GM12878 (cell line): Measurements from ENCODE around the gene SEMA4F. TPM values are rescaled to one million over a fixed set of nuclear protein-coding genes. Genes with fewer than 3 reads are reported as not detected.

ENCODE experiments used
- ATAC-seq: fragments of 200-7000 bp; cut with Tn5 transposase; 3 replicates; pipeline ENCODE4 v1.9.1; 2020; ENCODE audit warnings: mild to moderate bottlenecking, moderate library complexity
- BruUV-seq: library from RNA; stranded (reverse); fragments of 400-500 nt; replicated peaks from 2 replicates; lab custom pipeline; 2021; lab: Mats Ljungman, UMichigan
- CTCF ChIA-PET: fragments of 300-600 bp; sonication (Branson Sonifier 250); formaldehyde crosslinking; extraction: SDS; loops from one replicate; lab custom pipeline; 2021; ENCODE audit warnings: inconsistent platforms; lab: Yijun Ruan, JAX
- POLR2A ChIA-PET: fragments of 350-600 bp; formaldehyde crosslinking; extraction: SDS; loops from one replicate; lab custom pipeline; 2021; ENCODE audit warnings: inconsistent platforms; lab: Charles Lee
- RAD21 ChIA-PET: fragments of 300-600 bp; sonication (Branson Sonifier 250); formaldehyde crosslinking; loops from one replicate; lab custom pipeline; 2023; ENCODE audit warnings: antibody characterized with exemption; ENCODE audit not compliant: unreplicated experiment; lab: Charles Lee
- SMC1A ChIA-PET: fragments of 300-600 bp; sonication (Branson Sonifier 250); formaldehyde crosslinking; loops from one replicate; lab custom pipeline; 2023; ENCODE audit not compliant: unreplicated experiment, uncharacterized antibody; lab: Charles Lee
- DNase-seq: peaks from one replicate; pipeline ENCODE4 v3.0.0-alpha.2; 2011; ENCODE audit warnings: low read depth, low spot score
- FAIRE-seq: peaks from 3 replicates; lab custom pipeline; 2011; peaks lifted over from hg19 to GRCh38; lab: Jason Lieb, UNC
- H2AFZ ChIP-seq: 2 replicates; pipeline ENCODE4 v1.6.0; 2011; ENCODE audit warnings: low read depth, low read length, control low read depth; ENCODE audit not compliant: control insufficient read depth
- H3K27ac ChIP-seq: 2 replicates; pipeline ENCODE4 v1.5.1; 2011; ENCODE audit warnings: control low read depth; ENCODE audit not compliant: control insufficient read depth, insufficient read depth
- H3K27me3 ChIP-seq, 2 experiments: replicated peaks in 1 of 2; 2 replicates each; pipeline versions ENCODE4 v1.6.0 to v1.6.1; 2011; ENCODE audit warnings: low read length in 1 of 2; ENCODE audit not compliant: control insufficient read depth in 2 of 2, insufficient read depth in 2 of 2
- H3K36me3 ChIP-seq, 2 experiments: 2 replicates each; pipeline ENCODE4 v1.5.1; 2011; ENCODE audit warnings: low read length in 1 of 2; ENCODE audit not compliant: control insufficient read depth in 2 of 2, insufficient read depth in 2 of 2
- H3K4me1 ChIP-seq: 2 replicates; pipeline ENCODE4 v1.6.1; 2011; ENCODE audit warnings: mild to moderate bottlenecking, low read length, moderate library complexity, mixed read lengths; ENCODE audit not compliant: control insufficient read depth, insufficient read depth
- H3K4me2 ChIP-seq: 2 replicates; pipeline ENCODE4 v1.6.0; 2011; ENCODE audit warnings: control low read depth; ENCODE audit not compliant: control insufficient read depth, insufficient read depth
- H3K4me3 ChIP-seq: fragments of 200-600 bp; sonication (generic); 2 replicates; pipeline ENCODE4 v1.5.1; 2016
- H3K79me2 ChIP-seq: 2 replicates; pipeline ENCODE4 v1.6.0; 2011; ENCODE audit warnings: low read length; ENCODE audit not compliant: control insufficient read depth, insufficient read depth
- H3K9ac ChIP-seq: 2 replicates; pipeline ENCODE4 v1.8.0; 2011; ENCODE audit warnings: low read length, control low read depth, mixed read lengths; ENCODE audit not compliant: control insufficient read depth, insufficient read depth
- H3K9me3 ChIP-seq: replicated peaks from 3 replicates; pipeline ENCODE4 v1.5.1; 2011; ENCODE audit warnings: mild to moderate bottlenecking, low read length; ENCODE audit not compliant: control insufficient read depth, insufficient read depth
- H4K20me1 ChIP-seq: 2 replicates; pipeline ENCODE4 v1.6.0; 2011; ENCODE audit not compliant: control insufficient read depth, insufficient read depth
- CTCF ChIP-seq, 3 experiments: IDR thresholded peaks in 2 of 3; conservative IDR thresholded peaks in 1 of 3; 2 replicates each; pipeline ENCODE4 v1.5.1; 2011; ENCODE audit warnings: low read depth in 3 of 3, low read length in 3 of 3, mild to moderate bottlenecking in 3 of 3, control low read depth in 2 of 3, moderate library complexity in 2 of 3, inconsistent platforms in 1 of 3, mixed read lengths in 1 of 3; ENCODE audit not compliant: control insufficient read depth in 2 of 3, insufficient read depth in 1 of 3; ENCODE audit errors: extremely low read depth in 1 of 3
- HCFC1 ChIP-seq: fragments of 150-350 bp; IDR thresholded peaks from 2 replicates; pipeline ENCODE4 v1.6.1; 2014; ENCODE audit warnings: low read length
- HDAC2 ChIP-seq: fragments of 200-600 bp; sonication (generic); IDR thresholded peaks from 2 replicates; pipeline ENCODE4 v1.6.1; 2017
- IKZF2 ChIP-seq, 2 experiments: fragments of 450-650 bp; IDR thresholded peaks; 2 replicates each; pipeline ENCODE4 v1.6.1; 2017; ENCODE audit warnings: mild to moderate bottlenecking in 2 of 2, moderate library complexity in 2 of 2
- NR2C1 ChIP-seq: fragments of 450-650 bp; IDR thresholded peaks from 2 replicates; pipeline ENCODE4 v1.6.1; 2017; ENCODE audit warnings: antibody characterized with exemption, mild to moderate bottlenecking, moderate library complexity
- NR2F1 ChIP-seq: fragments of 450-650 bp; conservative IDR thresholded peaks from 2 replicates; pipeline ENCODE4 v1.6.1; 2017; ENCODE audit warnings: mild to moderate bottlenecking
- RAD21 ChIP-seq: IDR thresholded peaks from 2 replicates; pipeline ENCODE4 v1.6.1; 2011; ENCODE audit warnings: mild to moderate bottlenecking, low read depth, low read length, moderate library complexity; ENCODE audit not compliant: insufficient read depth
- SMC3 ChIP-seq: IDR thresholded peaks from 2 replicates; pipeline ENCODE4 v1.6.1; 2011; ENCODE audit warnings: low read length, improper control_type of control experiment, borderline replicate concordance
- SREBF2 ChIP-seq: IDR thresholded peaks from 2 replicates; pipeline ENCODE4 v1.6.1; 2012; ENCODE audit warnings: mild to moderate bottlenecking, low read length
- YY1 ChIP-seq: IDR thresholded peaks from 2 replicates; pipeline ENCODE4 v1.6.1; 2011; ENCODE audit warnings: low read depth, mild to moderate bottlenecking, low read length
- WGBS: methylation state at CpG from one replicate; pipeline ENCODE4 v1.1.6; 2016; ENCODE audit warnings: low lambda C conversion rate; ENCODE audit not compliant: insufficient replicate concordance, insufficient coverage; ENCODE audit errors: missing lambda C conversion rate; 5-methylcytosine and 5-hydroxymethylcytosine counted together
- in situ Hi-C: fragments of 300-500 bp; cut with MboI; formaldehyde crosslinking; loops from 9 replicates; pipeline ENCODE4 v1.14.3; 2018; ENCODE audit warnings: mixed read lengths
- intact Hi-C: fragments of 100-400 bp; cut with micrococcal nuclease; formaldehyde crosslinking; loops from one replicate; pipeline ENCODE4 v1.14.2; 2022; ENCODE audit not compliant: unreplicated experiment
- polyA plus RNA-seq, 11 experiments: library from polyadenylated mRNA; depleted of rRNA in 4 of 11; unstranded in 6 of 11; stranded (reverse) in 5 of 11; fragments of >200 nt; fragmentation: Nextera tagmentation in 4 of 11; fragmentation: Illumina TruSeq in 1 of 11; extraction: Ambion mirVana in 4 of 11; extraction: Trizol in 1 of 11; gene quantifications; 1 replicate in 1 of 11; 2 replicates in 10 of 11; pipeline versions ENCODE4 v1.2.1 to v1.2.3, GENCODE V29; 2011 to 2016; ENCODE audit warnings: inconsistent platforms in 2 of 11, missing spikeins in 2 of 11, low read depth in 1 of 11
- total RNA-seq, 4 experiments: library from RNA; depleted of rRNA in 3 of 4; stranded (reverse); fragments of >200 nt in 3 of 4; fragmentation: Illumina TruSeq in 1 of 4; extraction: Trizol in 1 of 4; gene quantifications; 2 replicates each; pipeline versions ENCODE4 v1.2.1 to v1.2.3, GENCODE V29; 2013 to 2021
- TF ChIP-seq, protein P1 (sequence below): fragments of 450-650 bp; formaldehyde crosslinking; IDR thresholded peaks from 2 replicates; pipeline ENCODE4 v1.5.0; 2022; ENCODE audit warnings: mild to moderate bottlenecking, missing genetic modification characterization

Gene SEMA4F
- total and polyA plus RNA-seq, 10 of the 15 experiments (the other 5 are each of a cell fraction or from before 2014, with no cell fraction given): 0.26 to 3.0 (median 2.1) TPM

GRCh38 chr2:74689671-74690070 lies 35.6 kb downstream of the SEMA4F start:
- ChIA-PET POLR2A (no interaction called here), SMC1A (interaction anchor here (1.4 to 2.6 kb wide), 3 partner anchors 10 to 22 kb away, joined by 3 to 11 read pairs (median 5); no protein-coding TSS in a partner anchor), RAD21 (interaction anchor here (0.9 to 1.4 kb wide), 2 partner anchors 188 to 938 kb away, joined by 3 to 4 read pairs; no protein-coding TSS in a partner anchor), CTCF (interaction anchor here (0.6 to 3.5 kb wide), 5 partner anchors 13 to 939 kb away, joined by 3 to 26 read pairs (median 15); no protein-coding TSS in a partner anchor)
- H3K4me2 ChIP-seq: no peak overlapping the region
- no TSS peak for BruUV-seq
- H4K20me1 ChIP-seq: no peaks in the 10 kb centered on the region
- no peak overlapping the region for H3K4me3 ChIP-seq
- H2AFZ ChIP-seq: no peak overlapping the region
- FAIRE-seq: no peak
- H3K27me3 ChIP-seq: no peaks in the 10 kb centered on the region; a peak in 1 of 4 replicates
- intact Hi-C loops (loop anchor here (1.0 to 10.0 kb wide), 2 partner anchors 187 to 935 kb away; no protein-coding TSS in a partner anchor), in situ Hi-C loops (loop anchor here (10.0 kb wide), 1 partner anchor 915 kb away; no protein-coding TSS in a partner anchor)
- H3K27ac ChIP-seq: no peak overlapping the region
- WGBS: 73% methylated on average over 3 of the region's 3 CpGs
- no peak for ATAC-seq
- H3K9me3 ChIP-seq: no peaks in the 10 kb centered on the region
- no peak overlapping the region for H3K9ac ChIP-seq
- no peaks in the 10 kb centered on the region for H3K4me1 ChIP-seq
- TF ChIP-seq NR2C1 (no peak), SREBF2 (no peak), HDAC2 (no peak), HCFC1 (no peak), NR2F1 (no peak), IKZF2 (IDR thresholded peaks at IDR 0.05) (no peak)
- H3K36me3 ChIP-seq: no peaks in the 10 kb centered on the region
- no peak for DNase-seq
- H3K79me2 ChIP-seq: no peaks in the 10 kb centered on the region

- Histone ChIP-seq H3K9me3 (no peaks in the 10 kb centered on the region), H3K79me2 (no peaks in the 10 kb centered on the region), H3K27ac (no peak overlapping the region), H3K4me2 (no peak overlapping the region), H3K36me3 (no peaks in the 10 kb centered on the region), H3K9ac (no peak overlapping the region), H3K4me3 (no peak overlapping the region), H4K20me1 (no peaks in the 10 kb centered on the region), H3K4me1 (no peaks in the 10 kb centered on the region), H3K27me3 (peaks cover 0 to 2% of the 10 kb centered on the region in 2 experiments; a peak in 1 of 4 replicates), H2AFZ (no peak overlapping the region)
- ATAC-seq (peak; percentile 95), FAIRE-seq (peak; percentile 98), DNase-seq (peak; percentile 28)
- ChIA-PET CTCF (interaction anchor here (0.7 to 3.0 kb wide), 21 partner anchors 9 to 938 kb away, joined by 3 to 29 read pairs (median 4); no protein-coding TSS in a partner anchor), POLR2A (no interaction called here), RAD21 (interaction anchor here (1.1 to 2.0 kb wide), 5 partner anchors 24 to 937 kb away, joined by 3 to 12 read pairs (median 5); no protein-coding TSS in a partner anchor), SMC1A (interaction anchor here (0.6 to 2.2 kb wide), 13 partner anchors 12 to 923 kb away, joined by 3 to 7 read pairs (median 3); partner anchors contain the start of gene SEMA4F)
- intact Hi-C loops (loop anchor here (1.0 to 10.0 kb wide), 2 partner anchors 186 to 934 kb away; no protein-coding TSS in a partner anchor), in situ Hi-C loops (loop anchor here (10.0 kb wide), 1 partner anchor 914 kb away; no protein-coding TSS in a partner anchor)
- 0% methylated on average over 4 of the region's 4 CpGs for WGBS
- no TSS peak for BruUV-seq
- peak; percentile 69; the same call in 1 of the 2 replicates for TF ChIP-seq SMC3
- peak; percentile 94 for TF ChIP-seq RAD21
- TF ChIP-seq, protein P1, sequence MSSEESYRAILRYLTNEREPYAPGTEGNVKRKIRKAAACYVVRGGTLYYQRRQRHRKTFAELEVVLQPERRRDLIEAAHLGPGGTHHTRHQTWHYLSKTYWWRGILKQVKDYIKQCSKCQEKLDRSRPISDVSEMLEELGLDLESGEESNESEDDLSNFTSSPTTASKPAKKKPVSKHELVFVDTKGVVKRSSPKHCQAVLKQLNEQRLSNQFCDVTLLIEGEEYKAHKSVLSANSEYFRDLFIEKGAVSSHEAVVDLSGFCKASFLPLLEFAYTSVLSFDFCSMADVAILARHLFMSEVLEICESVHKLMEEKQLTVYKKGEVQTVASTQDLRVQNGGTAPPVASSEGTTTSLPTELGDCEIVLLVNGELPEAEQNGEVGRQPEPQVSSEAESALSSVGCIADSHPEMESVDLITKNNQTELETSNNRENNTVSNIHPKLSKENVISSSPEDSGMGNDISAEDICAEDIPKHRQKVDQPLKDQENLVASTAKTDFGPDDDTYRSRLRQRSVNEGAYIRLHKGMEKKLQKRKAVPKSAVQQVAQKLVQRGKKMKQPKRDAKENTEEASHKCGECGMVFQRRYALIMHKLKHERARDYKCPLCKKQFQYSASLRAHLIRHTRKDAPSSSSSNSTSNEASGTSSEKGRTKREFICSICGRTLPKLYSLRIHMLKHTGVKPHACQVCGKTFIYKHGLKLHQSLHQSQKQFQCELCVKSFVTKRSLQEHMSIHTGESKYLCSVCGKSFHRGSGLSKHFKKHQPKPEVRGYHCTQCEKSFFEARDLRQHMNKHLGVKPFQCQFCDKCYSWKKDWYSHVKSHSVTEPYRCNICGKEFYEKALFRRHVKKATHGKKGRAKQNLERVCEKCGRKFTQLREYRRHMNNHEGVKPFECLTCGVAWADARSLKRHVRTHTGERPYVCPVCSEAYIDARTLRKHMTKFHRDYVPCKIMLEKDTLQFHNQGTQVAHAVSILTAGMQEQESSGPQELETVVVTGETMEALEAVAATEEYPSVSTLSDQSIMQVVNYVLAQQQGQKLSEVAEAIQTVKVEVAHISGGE (CRISPR knock-in tag): no peak
- 0 out of 2 replicates have a peak, but pooled peaks have one; percentile 39 for TF ChIP-seq YY1
- TF ChIP-seq CTCF (IDR thresholded peaks at IDR 0.05 in 2 of 3, conservative IDR thresholded peaks at IDR 0.05 in 1 of 3; ENCODE audit: control insufficient read depth in 2 of 3, extremely low read depth in 1 of 3, insufficient read depth in 1 of 3, low read depth in 3 of 3, low read length in 3 of 3): peak; percentile 71 to 92 (median 72)
These were observed 36.5 kb downstream of the SEMA4F start for GRCh38 chr2:74690571-74690970.
